H9 (cell line): ENCODE results near the gene OR9Q2. TPM values are rescaled to one million over a fixed set of nuclear protein-coding genes. Genes with fewer than 3 reads are reported as not detected.

Experiments
- DNase-seq: peaks from one replicate; pipeline ENCODE4 v3.0.0-alpha.2; 2017
- H2AFZ ChIP-seq: one replicate; pipeline ENCODE4 v1.6.1; 2013; ENCODE audit warnings: mild to moderate bottlenecking, low read length, control low read depth, moderate library complexity
- H2AK5ac ChIP-seq: 2 replicates; pipeline ENCODE4 v1.6.1; 2013; ENCODE audit warnings: low read length, control low read depth, mixed read lengths; ENCODE audit not compliant: insufficient read length
- H2BK120ac ChIP-seq: one replicate; pipeline ENCODE4 v1.6.1; 2013; ENCODE audit warnings: low read depth, mild to moderate bottlenecking, low read length, control low read depth, inconsistent platforms; ENCODE audit not compliant: poor library complexity, severe bottlenecking
- H2BK12ac ChIP-seq: 2 replicates; pipeline ENCODE4 v1.6.1; 2013; ENCODE audit warnings: low read length, control low read depth, mixed read lengths, low read depth; ENCODE audit not compliant: insufficient read length
- H2BK15ac ChIP-seq: 2 replicates; pipeline ENCODE4 v1.6.1; 2013; ENCODE audit warnings: low read depth, low read length, control low read depth
- H2BK20ac ChIP-seq: one replicate; pipeline ENCODE4 v1.6.1; 2013; ENCODE audit warnings: low read depth, mild to moderate bottlenecking, low read length, control low read depth, inconsistent platforms; ENCODE audit not compliant: poor library complexity, severe bottlenecking
- H2BK5ac ChIP-seq: 2 replicates; pipeline ENCODE4 v1.6.1; 2013; ENCODE audit warnings: low read length, control low read depth, mixed read lengths; ENCODE audit not compliant: insufficient read length
- H3K14ac ChIP-seq: 2 replicates; pipeline ENCODE4 v1.6.1; 2013; ENCODE audit warnings: low read length, control low read depth; ENCODE audit not compliant: insufficient read depth
- H3K18ac ChIP-seq: 2 replicates; pipeline ENCODE4 v1.6.1; 2013; ENCODE audit warnings: low read depth, mild to moderate bottlenecking, mixed read lengths, low read length, control low read depth; ENCODE audit not compliant: insufficient read length
- H3K23ac ChIP-seq: 2 replicates; pipeline ENCODE4 v1.6.1; 2013; ENCODE audit warnings: low read length, control low read depth, mixed read lengths, low read depth; ENCODE audit not compliant: insufficient read length
- H3K23me2 ChIP-seq: 2 replicates; pipeline ENCODE4 v1.6.1; 2013; ENCODE audit warnings: low read depth, mild to moderate bottlenecking, mixed read lengths, low read length, control low read depth; ENCODE audit not compliant: insufficient read length, poor library complexity, severe bottlenecking
- H3K27ac ChIP-seq: 2 replicates; pipeline ENCODE4 v1.5.1; 2013; ENCODE audit warnings: low read length, control low read depth, mixed read lengths, low read depth; ENCODE audit not compliant: insufficient read length
- H3K27me3 ChIP-seq: 2 replicates; pipeline ENCODE4 v1.6.1; 2013; ENCODE audit warnings: low read length, control low read depth, inconsistent platforms; ENCODE audit not compliant: insufficient read depth
- H3K4ac ChIP-seq: 2 replicates; pipeline ENCODE4 v1.6.1; 2013; ENCODE audit warnings: low read depth, mild to moderate bottlenecking, control low read depth, inconsistent platforms, low read length, moderate library complexity
- H3K4me1 ChIP-seq: 2 replicates; pipeline ENCODE4 v1.6.1; 2013; ENCODE audit warnings: low read length, control low read depth, inconsistent platforms; ENCODE audit not compliant: insufficient read depth
- H3K4me2 ChIP-seq: 2 replicates; pipeline ENCODE4 v1.6.1; 2013; ENCODE audit warnings: low read length, control low read depth, mixed read lengths; ENCODE audit not compliant: insufficient read length, insufficient read depth
- H3K56ac ChIP-seq: 2 replicates; pipeline ENCODE4 v1.6.1; 2013; ENCODE audit warnings: low read depth, mild to moderate bottlenecking, mixed read lengths, low read length, control low read depth; ENCODE audit not compliant: insufficient read length
- H3K79me1 ChIP-seq: 2 replicates; pipeline ENCODE4 v1.6.1; 2013; ENCODE audit warnings: low read depth, mild to moderate bottlenecking, moderate library complexity, low read length, control low read depth, inconsistent platforms; ENCODE audit not compliant: insufficient read depth, poor library complexity, severe bottlenecking
- H3K79me2 ChIP-seq: 2 replicates; pipeline ENCODE4 v1.6.1; 2013; ENCODE audit warnings: low read length, control low read depth, inconsistent platforms; ENCODE audit not compliant: insufficient read depth
- H3K9ac ChIP-seq: 2 replicates; pipeline ENCODE4 v1.6.1; 2013; ENCODE audit warnings: low read length, control low read depth, mixed read lengths; ENCODE audit not compliant: insufficient read length; ENCODE audit errors: extremely low read depth
- H3K9me3 ChIP-seq: one replicate; pipeline ENCODE4 v1.6.1; 2013; ENCODE audit warnings: low read depth, low read length, inconsistent platforms; ENCODE audit not compliant: control insufficient read depth
- H3T11ph ChIP-seq: one replicate; pipeline ENCODE4 v1.6.1; 2013; ENCODE audit warnings: mild to moderate bottlenecking, low read length, control low read depth, inconsistent platforms
- H4K20me1 ChIP-seq: one replicate; pipeline ENCODE4 v1.6.1; 2013; ENCODE audit not compliant: control insufficient read depth, insufficient read length, insufficient read depth
- H4K5ac ChIP-seq: 2 replicates; pipeline ENCODE4 v1.6.1; 2013; ENCODE audit warnings: low read depth, mild to moderate bottlenecking, mixed read lengths, low read length, control low read depth; ENCODE audit not compliant: insufficient read length
- H4K8ac ChIP-seq: replicated peaks from 2 replicates; pipeline ENCODE4 v1.6.1; 2013; ENCODE audit warnings: low read length, control low read depth, mixed read lengths, low read depth; ENCODE audit not compliant: insufficient read length
- H4K91ac ChIP-seq: 2 replicates; pipeline ENCODE4 v1.6.1; 2013; ENCODE audit warnings: low read depth, mild to moderate bottlenecking, moderate library complexity, mixed read lengths, low read length, control low read depth; ENCODE audit not compliant: insufficient read length
- H3K27ac Mint-ChIP-seq, 3 experiments: 2 replicates in 2 of 3; 3 replicates in 1 of 3; pipeline ENCODE4 v1.8.0; 2020 to 2021; ENCODE audit warnings: mixed read lengths in 3 of 3, mild to moderate bottlenecking in 1 of 3, moderate library complexity in 1 of 3
- H3K27me3 Mint-ChIP-seq: 2 replicates; pipeline ENCODE4 v1.8.0; 2021; ENCODE audit warnings: low read depth, mild to moderate bottlenecking, moderate library complexity, mixed read lengths
- H3K36me3 Mint-ChIP-seq, 3 experiments: 2 replicates in 2 of 3; 3 replicates in 1 of 3; pipeline ENCODE4 v1.8.0; 2020 to 2021; ENCODE audit warnings: low read depth in 3 of 3, mixed read lengths in 3 of 3; ENCODE audit not compliant: insufficient read depth in 1 of 3
- H3K4me1 Mint-ChIP-seq, 2 experiments: 2 replicates each; pipeline ENCODE4 v1.8.0; 2020; ENCODE audit warnings: mixed read lengths in 2 of 2
- H3K4me3 Mint-ChIP-seq, 2 experiments: 2 replicates in 1 of 2; 3 replicates in 1 of 2; pipeline ENCODE4 v1.8.0; 2020 to 2021; ENCODE audit warnings: mild to moderate bottlenecking in 2 of 2, mixed read lengths in 2 of 2, moderate library complexity in 1 of 2
- H3K9me3 Mint-ChIP-seq, 2 experiments: 2 replicates in 1 of 2; 3 replicates in 1 of 2; pipeline ENCODE4 v1.8.0; 2020; ENCODE audit warnings: mild to moderate bottlenecking in 2 of 2, mixed read lengths in 2 of 2, moderate library complexity in 1 of 2
- CTCF ChIP-seq: fragments of 200-600 bp; sonication (generic); conservative IDR thresholded peaks from 3 replicates; pipeline ENCODE4 v1.8.0; 2021; ENCODE audit warnings: antibody characterized with exemption, mild to moderate bottlenecking
- WGBS: extraction: QIAGEN DNeasy Blood & Tissue Kit; methylation state at CpG from one replicate; pipeline ENCODE4 v1.1.7; 2013; ENCODE audit warnings: missing lambda C conversion rate, low lambda C conversion rate, mixed read lengths; ENCODE audit not compliant: insufficient read length; ENCODE audit errors: extremely low coverage; 5-methylcytosine and 5-hydroxymethylcytosine counted together
- total RNA-seq: library from RNA; stranded (reverse); gene quantifications from 2 replicates; pipeline ENCODE4 v1.2.1, GENCODE V29; 2021

OR9Q2 gene
- total RNA-seq, 1 experiment from 2014 or later, result not detected

DNA sequence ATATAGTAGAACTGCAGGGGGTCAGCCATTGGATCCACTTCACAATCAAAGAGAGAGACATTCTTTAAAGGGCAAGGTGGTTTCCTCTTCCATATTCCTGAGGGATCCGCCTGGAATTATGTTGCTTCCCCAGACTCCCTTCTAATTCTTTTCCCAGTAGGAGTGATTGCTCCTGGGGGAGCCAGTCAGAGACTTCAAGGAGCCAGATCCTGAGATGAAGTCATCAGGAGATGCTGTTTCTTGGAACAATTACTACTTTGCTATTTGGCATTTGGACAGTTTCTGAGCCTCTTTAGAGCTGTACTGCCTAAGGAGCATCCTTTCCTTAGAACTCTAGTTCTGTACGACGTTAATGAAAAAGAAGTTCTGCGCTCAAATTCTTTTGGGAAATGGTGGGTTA lies 1.9 kb upstream of the OR9Q2 start:
- H3K9me3 Mint-ChIP-seq, result peaks cover 0 to 2% of the 10 kb centered on the region in 2 experiments; a peak in 1 of 5 replicates
- no peaks in the 10 kb centered on the region for H3K4me1 ChIP-seq
- no peak overlapping the region for H3K4me2 ChIP-seq
- H3T11ph ChIP-seq, result no peak overlapping the region
- H2BK20ac ChIP-seq, result no peak overlapping the region
- WGBS, result no CpG with 5 or more reads among the region's 4 CpGs
- no peaks in the 10 kb centered on the region for H3K79me1 ChIP-seq
- no peaks in the 10 kb centered on the region for H3K9me3 ChIP-seq
- no peaks in the 10 kb centered on the region for H4K20me1 ChIP-seq
- H4K91ac ChIP-seq, result no peak overlapping the region
- no peak overlapping the region for H3K27ac ChIP-seq
- no peak overlapping the region for H3K14ac ChIP-seq
- H2BK12ac ChIP-seq, result no peak overlapping the region
- H4K5ac ChIP-seq, result no peak overlapping the region
- no peak overlapping the region for H2AFZ ChIP-seq
- no peaks in the 10 kb centered on the region for H3K27me3 ChIP-seq
- peaks cover 2% of the 10 kb centered on the region; the same call in 1 of the 2 replicates for H3K27me3 Mint-ChIP-seq
- DNase-seq, result no peak
- H3K23ac ChIP-seq, result no peak overlapping the region
- no peak overlapping the region for H4K8ac ChIP-seq
- H3K36me3 Mint-ChIP-seq, result no peaks in the 10 kb centered on the region; a peak in 1 of 7 replicates
- no peak overlapping the region for H3K56ac ChIP-seq
- H2AK5ac ChIP-seq, result no peak overlapping the region
- H3K18ac ChIP-seq, result no peak overlapping the region
- no peak overlapping the region for H3K4ac ChIP-seq
- no peak overlapping the region for H3K4me3 Mint-ChIP-seq
- H3K23me2 ChIP-seq, result no peaks in the 10 kb centered on the region
- no peaks in the 10 kb centered on the region for H3K79me2 ChIP-seq
- TF ChIP-seq CTCF, result no peak
- no peak overlapping the region for H2BK120ac ChIP-seq
- no peak overlapping the region for H3K9ac ChIP-seq
- no peak overlapping the region for H3K27ac Mint-ChIP-seq
- no peak overlapping the region for H2BK15ac ChIP-seq
- no peak overlapping the region for H2BK5ac ChIP-seq
- no peaks in the 10 kb centered on the region for H3K4me1 Mint-ChIP-seq
